Natural killer cell (primary cell): ENCODE results near the gene RGS19. TPM values are rescaled to one million over a fixed set of nuclear protein-coding genes. Genes with fewer than 3 reads are reported as not detected.

Source experiments
- ATAC-seq, 3 donors: fragments of 150-1000 bp in 2 of 3; fragments of 200-7000 bp in 1 of 3; cut with Tn5 transposase; 1 replicate in 1 of 3; 2 replicates in 2 of 3; pipeline ENCODE4 v1.10.0; 2021; ENCODE audit warnings: mild to moderate bottlenecking in 2 of 3, moderate library complexity in 2 of 3
- DNase-seq, 2 donors: peaks; one replicate each; pipeline versions ENCODE4 v3.0.0 to v3.0.0-alpha.2; 2013 to 2021; ENCODE audit warnings: mixed read lengths in 1 of 2
- H3K27ac ChIP-seq: one replicate; pipeline ENCODE4 v1.5.1; 2013; ENCODE audit warnings: mild to moderate bottlenecking, low read length
- H3K27me3 ChIP-seq: one replicate; pipeline ENCODE4 v1.6.1; 2013; ENCODE audit warnings: low read length; ENCODE audit not compliant: control insufficient read depth, insufficient read depth
- H3K36me3 ChIP-seq: one replicate; pipeline ENCODE4 v1.6.1; 2013; ENCODE audit warnings: low read length; ENCODE audit not compliant: control insufficient read depth, insufficient read depth
- H3K4me1 ChIP-seq: one replicate; pipeline ENCODE4 v1.6.1; 2013; ENCODE audit warnings: low read length; ENCODE audit not compliant: control insufficient read depth, insufficient read depth
- H3K4me3 ChIP-seq: one replicate; pipeline ENCODE4 v1.5.1; 2013; ENCODE audit warnings: low read length
- H3K9me3 ChIP-seq: one replicate; pipeline ENCODE4 v1.6.1; 2013; ENCODE audit warnings: low read length; ENCODE audit not compliant: control insufficient read depth, insufficient read depth
- H3K27ac Mint-ChIP-seq, 2 donors: one replicate each; pipeline ENCODE4 v1.8.0; 2022; ENCODE audit warnings: mild to moderate bottlenecking in 2 of 2, mixed read lengths in 2 of 2, moderate library complexity in 1 of 2
- H3K27me3 Mint-ChIP-seq, 2 donors: one replicate each; pipeline ENCODE4 v1.8.0; 2022; ENCODE audit warnings: low read depth in 2 of 2, mixed read lengths in 2 of 2
- H3K36me3 Mint-ChIP-seq: one replicate; pipeline ENCODE4 v1.8.0; 2022; ENCODE audit warnings: mixed read lengths
- H3K4me1 Mint-ChIP-seq, 2 donors: one replicate each; pipeline ENCODE4 v1.8.0; 2022; ENCODE audit warnings: mixed read lengths in 2 of 2
- H3K4me3 Mint-ChIP-seq: one replicate; pipeline ENCODE4 v1.8.0; 2022; ENCODE audit warnings: mild to moderate bottlenecking, moderate library complexity, mixed read lengths
- H3K9me3 Mint-ChIP-seq, 2 donors: one replicate each; pipeline ENCODE4 v1.8.0; 2022; ENCODE audit warnings: mixed read lengths in 2 of 2
- WGBS: methylation state at CpG from one replicate; pipeline ENCODE4 v1.1.7; 2013; ENCODE audit warnings: missing lambda C conversion rate; ENCODE audit not compliant: insufficient coverage; 5-methylcytosine and 5-hydroxymethylcytosine counted together
- intact Hi-C: fragments of 100-400 bp; cut with micrococcal nuclease; formaldehyde crosslinking; loops from one replicate; pipeline ENCODE4 v1.14.2; 2022
- total RNA-seq, 4 donors: library from RNA; stranded (reverse); fragments of 120-200 nt in 1 of 4; gene quantifications; one replicate each; pipeline versions ENCODE4 v1.2.3 to v1.2.4, GENCODE V29; 2013 to 2022
- TF ChIP-seq, protein P1 (sequence below): fragments of 200-600 bp; IDR thresholded peaks from one replicate; pipeline ENCODE4 v1.8.0; 2022; ENCODE audit warnings: antibody characterized with exemption

Gene RGS19
- total RNA-seq, 3 donors from 2014 or later (not counting 1 experiment from before 2014, with no cell fraction given): 61.9 to 76.4 (median 68.2) TPM

DNA sequence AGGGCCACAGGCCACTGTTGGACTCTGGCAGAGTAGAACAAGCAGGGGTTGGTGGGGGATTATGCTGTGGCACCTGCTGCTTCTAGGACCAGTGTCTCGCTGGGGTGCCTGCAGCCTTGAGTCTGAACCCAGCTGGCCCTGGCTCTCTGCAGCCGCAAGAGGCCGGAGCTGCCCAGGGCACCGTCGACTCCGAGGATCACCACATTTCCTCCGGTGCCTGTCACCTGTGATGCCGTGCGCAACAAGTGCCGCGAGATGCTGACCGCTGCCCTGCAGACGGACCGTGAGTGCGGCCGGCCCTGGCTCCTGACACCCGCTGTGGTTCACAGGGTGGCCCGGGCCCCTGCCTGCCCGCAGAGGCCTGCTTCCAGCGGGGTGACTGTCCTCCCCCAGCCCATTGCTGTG lies 10.1 kb downstream of the RGS19 start:
- intact Hi-C loops: no loop called here

DNA sequence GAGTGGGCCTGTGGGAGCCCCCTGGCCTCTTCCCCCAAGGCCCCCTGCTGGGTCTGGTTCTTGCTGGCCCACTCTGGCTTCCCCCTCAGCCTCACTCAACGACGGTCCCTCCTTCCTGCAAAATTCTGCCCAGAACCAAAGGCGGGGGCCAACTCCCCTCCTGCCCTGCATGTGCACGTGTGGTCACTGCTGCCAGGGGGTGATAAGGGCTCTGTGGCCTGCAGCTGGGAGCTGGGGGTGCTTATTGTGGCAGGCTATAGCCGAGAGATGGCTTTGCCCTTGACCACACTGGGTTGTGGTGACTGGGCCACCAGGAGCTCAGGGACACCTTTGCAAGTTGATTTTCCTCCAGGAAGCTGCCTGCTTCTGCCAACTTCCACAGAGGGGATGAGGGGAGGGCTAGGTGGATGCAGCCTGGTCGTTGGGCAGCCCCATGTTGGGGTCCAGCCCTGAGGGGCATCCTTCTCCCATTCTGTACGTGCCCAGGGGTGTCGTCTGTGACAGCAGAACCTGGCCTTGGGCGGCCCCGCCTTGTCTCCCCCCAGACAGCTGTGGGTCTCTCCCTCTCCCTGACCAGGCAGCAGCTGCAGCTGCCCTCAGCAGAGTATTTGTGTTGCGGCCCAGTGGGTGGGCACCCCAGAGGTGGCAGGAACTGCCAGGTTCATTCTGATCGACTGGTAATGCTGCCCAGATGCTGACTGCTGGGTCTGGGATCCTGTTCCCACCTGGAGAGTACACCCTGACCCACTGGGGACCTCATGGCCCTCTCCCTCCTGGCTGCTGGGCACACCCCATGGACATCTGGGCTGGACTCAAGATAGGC lies 10.7 kb downstream of the RGS19 start:
- Mint-ChIP-seq H3K9me3 (no peaks in the 10 kb centered on the region), H3K4me3 (no peak overlapping the region), H3K4me1 (peaks cover 29 to 59% of the 10 kb centered on the region in 2 donors), H3K27ac (no peak overlapping the region), H3K27me3 (no peaks in the 10 kb centered on the region), H3K36me3 (no peaks in the 10 kb centered on the region)
- Histone ChIP-seq H3K4me1 (peaks cover 65% of the 10 kb centered on the region), H3K27me3 (no peaks in the 10 kb centered on the region), H3K4me3 (no peak overlapping the region), H3K36me3 (peaks cover 19% of the 10 kb centered on the region), H3K9me3 (no peaks in the 10 kb centered on the region), H3K27ac (no peak overlapping the region)
- WGBS: 60% methylated on average over 12 of the region's 12 CpGs
- ATAC-seq: no peak
- TF ChIP-seq, protein P1, sequence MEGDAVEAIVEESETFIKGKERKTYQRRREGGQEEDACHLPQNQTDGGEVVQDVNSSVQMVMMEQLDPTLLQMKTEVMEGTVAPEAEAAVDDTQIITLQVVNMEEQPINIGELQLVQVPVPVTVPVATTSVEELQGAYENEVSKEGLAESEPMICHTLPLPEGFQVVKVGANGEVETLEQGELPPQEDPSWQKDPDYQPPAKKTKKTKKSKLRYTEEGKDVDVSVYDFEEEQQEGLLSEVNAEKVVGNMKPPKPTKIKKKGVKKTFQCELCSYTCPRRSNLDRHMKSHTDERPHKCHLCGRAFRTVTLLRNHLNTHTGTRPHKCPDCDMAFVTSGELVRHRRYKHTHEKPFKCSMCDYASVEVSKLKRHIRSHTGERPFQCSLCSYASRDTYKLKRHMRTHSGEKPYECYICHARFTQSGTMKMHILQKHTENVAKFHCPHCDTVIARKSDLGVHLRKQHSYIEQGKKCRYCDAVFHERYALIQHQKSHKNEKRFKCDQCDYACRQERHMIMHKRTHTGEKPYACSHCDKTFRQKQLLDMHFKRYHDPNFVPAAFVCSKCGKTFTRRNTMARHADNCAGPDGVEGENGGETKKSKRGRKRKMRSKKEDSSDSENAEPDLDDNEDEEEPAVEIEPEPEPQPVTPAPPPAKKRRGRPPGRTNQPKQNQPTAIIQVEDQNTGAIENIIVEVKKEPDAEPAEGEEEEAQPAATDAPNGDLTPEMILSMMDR: no peak
- intact Hi-C loops: no loop called here
- no peak for DNase-seq

More for the DNA sequence above, 10.1 kb downstream of the RGS19 start:
- ATAC-seq (no peak), DNase-seq (no peak)
- Mint-ChIP-seq H3K4me1 (peaks cover 23 to 53% of the 10 kb centered on the region in 2 donors), H3K27ac (no peak overlapping the region), H3K4me3 (no peak overlapping the region), H3K9me3 (no peaks in the 10 kb centered on the region), H3K36me3 (no peaks in the 10 kb centered on the region), H3K27me3 (no peaks in the 10 kb centered on the region)
- WGBS: 88% methylated on average over 20 of the region's 20 CpGs
- H3K36me3 ChIP-seq: peaks cover 25% of the 10 kb centered on the region
- TF ChIP-seq, protein P1: no peak
- no peaks in the 10 kb centered on the region for H3K9me3 ChIP-seq
- no peak overlapping the region for H3K4me3 ChIP-seq
- no peaks in the 10 kb centered on the region for H3K27me3 ChIP-seq
- H3K4me1 ChIP-seq: peaks cover 59% of the 10 kb centered on the region
- no peak overlapping the region for H3K27ac ChIP-seq

DNA sequence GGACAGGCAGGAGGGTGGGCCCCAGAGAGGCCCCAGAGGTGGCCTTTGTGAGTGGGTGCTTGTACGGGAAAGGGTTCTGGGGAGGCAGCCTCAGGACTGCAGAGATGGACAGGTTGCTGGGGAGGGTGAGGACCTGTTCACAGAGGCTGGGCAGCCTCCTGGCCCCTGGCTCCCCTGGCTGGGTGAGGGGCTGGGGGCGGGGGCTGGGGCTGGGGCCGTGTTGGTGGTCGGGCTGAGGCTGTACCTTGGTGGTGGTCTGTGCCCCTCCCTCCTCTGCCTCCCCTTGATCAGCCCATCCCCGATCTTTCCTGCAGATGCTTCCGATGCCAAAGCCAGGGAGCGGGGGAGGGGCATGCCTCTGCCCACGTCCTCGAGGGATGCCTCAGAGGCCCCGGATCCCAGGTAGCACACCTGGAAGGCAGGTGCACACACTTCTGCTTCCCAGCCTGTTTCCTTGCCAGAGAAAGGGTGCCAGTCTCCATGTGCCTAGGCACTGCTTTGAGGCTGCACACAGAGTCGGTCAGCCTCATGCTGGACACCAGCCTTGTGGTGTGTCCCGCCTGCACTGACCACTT lies 11.5 kb downstream of the RGS19 start:
- Mint-ChIP-seq H3K4me1 (peaks cover 30 to 64% of the 10 kb centered on the region in 2 donors), H3K36me3 (no peaks in the 10 kb centered on the region), H3K4me3 (peak overlapping the region; percentile 21), H3K27ac (peak overlapping the region in 1 of 2 donors; percentile 87), H3K27me3 (no peaks in the 10 kb centered on the region), H3K9me3 (no peaks in the 10 kb centered on the region)
- no peak for DNase-seq
- Histone ChIP-seq H3K4me1 (peaks cover 70% of the 10 kb centered on the region), H3K36me3 (peaks cover 11% of the 10 kb centered on the region), H3K9me3 (no peaks in the 10 kb centered on the region), H3K27me3 (no peaks in the 10 kb centered on the region), H3K27ac (no peak overlapping the region), H3K4me3 (no peak overlapping the region)
- intact Hi-C loops: no loop called here
- ATAC-seq: no peak
- WGBS: 69% methylated on average over 12 of the region's 12 CpGs
- TF ChIP-seq, protein P1: no peak
